Ascending aorta (tissue), 2 donors: ENCODE results near the gene AMTN. TPM values are rescaled to one million over a fixed set of nuclear protein-coding genes. Genes with fewer than 3 reads are reported as not detected.

Source experiments
- DNase-seq, 2 donors: peaks; one replicate each; pipeline ENCODE4 v3.0.0-alpha.2; 2019; ENCODE audit warnings: low spot score in 2 of 2
- H3K27ac ChIP-seq, 2 donors: fragments of 200-600 bp; sonication (generic); one replicate each; pipeline ENCODE4 v1.5.1; 2016 to 2017; ENCODE audit warnings: mild to moderate bottlenecking in 1 of 2
- H3K27me3 ChIP-seq: fragments of 200-600 bp; sonication (generic); one replicate; pipeline ENCODE4 v1.5.1; 2017
- H3K36me3 ChIP-seq, 2 donors: fragments of 200-600 bp; sonication (generic); one replicate each; pipeline ENCODE4 v1.5.1; 2016
- H3K4me1 ChIP-seq, 2 donors: fragments of 200-600 bp; sonication (generic); one replicate each; pipeline ENCODE4 v1.5.1; 2016 to 2017; ENCODE audit warnings: mild to moderate bottlenecking in 1 of 2
- H3K4me3 ChIP-seq, 2 donors: fragments of 200-600 bp; sonication (generic); one replicate each; pipeline ENCODE4 v1.5.1; 2016 to 2017; ENCODE audit warnings: mild to moderate bottlenecking in 1 of 2
- H3K9me3 ChIP-seq, 2 donors: fragments of 200-600 bp; sonication (generic); one replicate each; pipeline ENCODE4 v1.5.1; 2016
- intact Hi-C: fragments of 100-400 bp; cut with DNase I; formaldehyde crosslinking; loops from one replicate; pipeline ENCODE4 v1.15.1; 2023
- total RNA-seq: library from RNA; depleted of rRNA; stranded (reverse); fragments of >200 nt; gene quantifications from one replicate; pipeline ENCODE4 v1.1.0, GENCODE V29; 2016
- TF ChIP-seq, protein P1 (sequence below), 3 experiments: fragments of 200-600 bp in 2 of 3; fragments of 450-650 bp in 1 of 3; sonication (generic) in 2 of 3; IDR thresholded peaks; one replicate each; pipeline ENCODE4 v1.5.1; 2016 to 2019; ENCODE audit warnings: antibody characterized with exemption in 3 of 3, mild to moderate bottlenecking in 1 of 3, moderate library complexity in 1 of 3

Gene AMTN
- total RNA-seq, 1 donor from 2014 or later = not detected

DNA sequence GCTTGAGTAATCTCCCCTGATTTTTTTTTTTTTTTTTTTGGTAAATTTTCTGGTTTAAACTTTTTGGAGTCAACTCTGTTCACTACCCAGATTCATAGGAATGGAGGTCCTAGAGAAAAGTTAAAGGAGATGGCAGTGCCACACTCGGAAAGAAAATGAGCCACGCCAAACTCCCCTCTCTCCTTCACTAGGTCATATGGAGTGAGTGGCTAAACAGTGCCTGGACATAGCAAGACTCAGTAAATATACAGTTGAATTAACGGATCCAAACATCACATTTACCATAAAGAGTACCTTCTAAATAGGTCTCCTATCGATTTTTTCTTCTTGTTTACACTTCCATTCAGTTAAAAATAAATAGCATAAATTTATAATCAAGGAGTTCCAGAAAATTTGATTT lies 13.6 kb upstream of the AMTN start:
- Histone ChIP-seq H3K4me3 (no peak overlapping the region), H3K4me1 (no peaks in the 10 kb centered on the region), H3K27ac (no peak overlapping the region), H3K9me3 (no peaks in the 10 kb centered on the region), H3K27me3 (no peaks in the 10 kb centered on the region), H3K36me3 (no peaks in the 10 kb centered on the region)
- intact Hi-C loops = loop anchor here (2.0 kb wide), 1 partner anchor 814 kb away; no protein-coding TSS in a partner anchor
- TF ChIP-seq, protein P1, sequence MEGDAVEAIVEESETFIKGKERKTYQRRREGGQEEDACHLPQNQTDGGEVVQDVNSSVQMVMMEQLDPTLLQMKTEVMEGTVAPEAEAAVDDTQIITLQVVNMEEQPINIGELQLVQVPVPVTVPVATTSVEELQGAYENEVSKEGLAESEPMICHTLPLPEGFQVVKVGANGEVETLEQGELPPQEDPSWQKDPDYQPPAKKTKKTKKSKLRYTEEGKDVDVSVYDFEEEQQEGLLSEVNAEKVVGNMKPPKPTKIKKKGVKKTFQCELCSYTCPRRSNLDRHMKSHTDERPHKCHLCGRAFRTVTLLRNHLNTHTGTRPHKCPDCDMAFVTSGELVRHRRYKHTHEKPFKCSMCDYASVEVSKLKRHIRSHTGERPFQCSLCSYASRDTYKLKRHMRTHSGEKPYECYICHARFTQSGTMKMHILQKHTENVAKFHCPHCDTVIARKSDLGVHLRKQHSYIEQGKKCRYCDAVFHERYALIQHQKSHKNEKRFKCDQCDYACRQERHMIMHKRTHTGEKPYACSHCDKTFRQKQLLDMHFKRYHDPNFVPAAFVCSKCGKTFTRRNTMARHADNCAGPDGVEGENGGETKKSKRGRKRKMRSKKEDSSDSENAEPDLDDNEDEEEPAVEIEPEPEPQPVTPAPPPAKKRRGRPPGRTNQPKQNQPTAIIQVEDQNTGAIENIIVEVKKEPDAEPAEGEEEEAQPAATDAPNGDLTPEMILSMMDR (IDR thresholded peaks at IDR 0.05) = no peak
- no peak for DNase-seq

DNA sequence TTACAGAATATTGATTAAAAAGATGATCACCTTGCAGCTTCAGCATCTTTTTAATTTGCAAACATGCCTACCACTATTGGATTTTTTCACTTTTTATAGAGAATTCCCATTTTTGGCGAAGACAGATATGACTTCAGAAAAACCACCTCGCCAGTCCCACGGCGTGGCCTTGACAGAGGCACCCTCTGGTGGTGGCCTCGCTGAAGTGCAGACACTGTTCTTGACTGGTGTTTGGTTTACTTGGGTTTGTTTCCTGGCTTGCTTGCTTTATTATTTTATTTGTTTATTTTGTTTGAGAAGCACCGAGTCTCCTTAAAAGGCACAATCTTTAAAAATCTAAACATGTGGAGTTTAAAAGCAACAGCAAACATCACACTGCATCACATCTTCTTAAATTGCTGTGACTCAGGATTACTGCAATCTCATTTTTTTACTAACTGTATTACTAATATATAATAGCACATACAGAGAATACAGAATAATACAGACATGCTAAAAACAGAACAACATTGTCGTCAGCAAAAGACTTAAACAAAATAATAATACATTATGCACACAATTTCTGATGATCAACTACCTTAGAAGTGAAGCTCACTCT lies 13.1 kb upstream of the AMTN start:
- no peak overlapping the region for H3K4me3 ChIP-seq
- TF ChIP-seq, protein P1 (IDR thresholded peaks at IDR 0.05) = peak; percentile 35 to 79 (median 61)
- DNase-seq = peak in 1 of 2 donors; percentile 67
- H3K27ac ChIP-seq = no peak overlapping the region
- H3K27me3 ChIP-seq = no peaks in the 10 kb centered on the region
- H3K36me3 ChIP-seq = no peaks in the 10 kb centered on the region
- intact Hi-C loops = loop anchor here (2.0 kb wide), 1 partner anchor 814 kb away; no protein-coding TSS in a partner anchor
- H3K4me1 ChIP-seq = no peaks in the 10 kb centered on the region
- no peaks in the 10 kb centered on the region for H3K9me3 ChIP-seq

DNA sequence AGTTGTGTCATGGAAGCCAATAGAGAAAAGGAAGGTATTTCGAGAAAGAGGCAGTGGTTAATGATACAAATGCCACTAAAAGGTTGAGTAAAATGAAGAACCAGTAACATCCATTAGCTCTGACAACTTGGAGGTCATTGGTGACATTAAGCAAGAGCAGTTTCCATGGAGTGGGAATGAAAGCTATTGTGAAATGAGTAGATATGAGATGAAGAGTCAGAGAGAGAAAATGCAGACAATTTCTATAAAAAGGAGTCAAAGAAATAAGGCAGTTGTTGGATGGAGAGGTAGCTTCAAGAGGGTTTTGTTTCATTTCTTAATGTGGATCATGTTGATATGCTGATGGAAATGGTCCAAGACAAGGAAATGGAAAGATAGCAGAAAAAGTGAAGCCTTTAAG lies 9.6 kb upstream of the AMTN start:
- Histone ChIP-seq H3K4me3 (no peak overlapping the region), H3K36me3 (no peaks in the 10 kb centered on the region), H3K27ac (no peak overlapping the region), H3K27me3 (no peaks in the 10 kb centered on the region), H3K9me3 (no peaks in the 10 kb centered on the region), H3K4me1 (no peaks in the 10 kb centered on the region)
- TF ChIP-seq, protein P1 (IDR thresholded peaks at IDR 0.05) = no peak
- intact Hi-C loops = no loop called here
- no peak for DNase-seq

DNA sequence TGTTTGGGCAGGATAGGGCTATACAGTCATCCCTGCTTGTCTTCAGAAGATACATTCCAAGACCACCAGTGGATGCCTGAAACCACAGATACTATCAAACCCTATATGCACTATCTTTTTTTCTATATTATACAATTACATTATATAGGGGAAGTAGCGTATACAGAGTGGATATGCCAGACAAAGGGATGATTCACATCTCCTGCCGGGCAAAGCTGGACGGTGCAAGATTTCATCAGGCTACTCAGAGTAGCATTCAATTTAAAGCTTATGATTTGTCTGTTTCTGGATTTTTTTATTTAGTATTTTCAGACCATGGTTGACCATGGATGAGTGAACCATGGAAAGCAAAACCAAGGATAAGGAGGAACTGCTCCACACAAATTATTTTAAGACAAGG lies 7.0 kb upstream of the AMTN start:
- Histone ChIP-seq H3K36me3 (no peaks in the 10 kb centered on the region), H3K4me1 (no peaks in the 10 kb centered on the region), H3K9me3 (no peaks in the 10 kb centered on the region), H3K4me3 (no peak overlapping the region), H3K27me3 (no peaks in the 10 kb centered on the region), H3K27ac (no peak overlapping the region)
- TF ChIP-seq, protein P1 (IDR thresholded peaks at IDR 0.05) = no peak
- intact Hi-C loops = no loop called here
- no peak for DNase-seq

DNA sequence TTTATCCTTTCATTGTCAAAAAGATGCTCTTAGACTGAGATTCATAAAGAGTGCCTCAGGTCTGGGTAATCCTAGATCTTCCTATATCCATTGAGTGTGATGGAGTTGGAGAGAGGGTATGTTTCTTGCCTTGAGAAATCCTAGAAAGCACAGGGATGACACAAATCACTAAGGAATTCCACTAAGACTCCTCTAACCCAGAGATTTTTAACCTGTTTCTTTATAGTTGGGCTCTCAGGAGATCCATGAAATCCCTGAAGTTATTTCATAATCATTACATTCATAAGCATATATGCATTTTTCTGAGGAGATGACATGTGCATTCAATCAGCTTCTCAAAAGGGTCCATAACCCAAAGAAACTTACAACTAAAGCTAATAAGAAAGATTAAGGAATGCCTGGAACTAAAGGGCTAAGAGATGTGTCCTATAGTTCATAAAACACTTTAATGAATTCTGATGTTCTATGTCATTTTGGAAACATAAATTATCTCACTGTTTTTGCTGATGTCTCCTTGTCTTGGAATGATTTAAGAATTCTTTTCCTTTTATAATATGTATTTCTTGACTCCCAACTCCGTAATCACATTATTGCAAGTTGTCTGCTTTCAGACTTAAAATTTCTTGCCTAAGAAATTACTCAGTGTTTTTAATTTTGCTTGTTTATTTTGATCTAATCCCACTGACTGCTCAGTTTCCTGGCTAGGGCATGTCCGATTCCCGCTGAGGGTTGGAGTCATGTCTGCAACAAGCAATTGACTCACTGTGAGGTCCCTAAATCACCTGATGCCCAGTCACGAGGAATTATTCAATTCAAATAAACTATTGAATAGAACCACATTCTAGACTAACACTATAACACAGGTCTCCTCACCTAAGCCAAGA lies 2.8 kb upstream of the AMTN start:
- DNase-seq = no peak
- H3K4me1 ChIP-seq = no peaks in the 10 kb centered on the region
- intact Hi-C loops = no loop called here
- no peaks in the 10 kb centered on the region for H3K36me3 ChIP-seq
- H3K27ac ChIP-seq = no peak overlapping the region
- TF ChIP-seq, protein P1 (IDR thresholded peaks at IDR 0.05) = no peak
- H3K9me3 ChIP-seq = no peaks in the 10 kb centered on the region
- H3K4me3 ChIP-seq = no peak overlapping the region
- no peaks in the 10 kb centered on the region for H3K27me3 ChIP-seq
